Right ventricle myocardium inferior (tissue), 1 donor: ENCODE measurements around the gene TGDS. TPM values are rescaled to one million over a fixed set of nuclear protein-coding genes. Genes with fewer than 3 reads are reported as not detected.
"Not testable (repeated sequence)": the region's sequence is repeated elsewhere in the genome, so short reads cannot be mapped to it uniquely, and the experiment has no call there.

Source experiments
- ATAC-seq: fragments of 200-7000 bp; cut with Tn5 transposase; one replicate; pipeline ENCODE4 v1.9.1; 2020; ENCODE audit warnings: mild to moderate bottlenecking, moderate library complexity
- DNase-seq: peaks from one replicate; pipeline ENCODE4 v3.0.0; 2021; ENCODE audit errors: missing footprints
- intact Hi-C: fragments of 100-400 bp; cut with DNase I; formaldehyde crosslinking; loops from one replicate; pipeline ENCODE4 v1.11.0; 2022
- total RNA-seq: library from RNA; stranded (reverse); fragmentation: NEBNext Ultra II Directional; extraction: Animal tissue kit (Norgen Biotek cat#: 25700); gene quantifications from one replicate; pipeline ENCODE4 v1.2.1, GENCODE V29; 2021
- donor health status: DM: no; HTN: yes; CAD: no; lungs with severe emphysema.

The TGDS gene
- total RNA-seq, 1 donor from 2014 or later = 5.2 TPM

DNA sequence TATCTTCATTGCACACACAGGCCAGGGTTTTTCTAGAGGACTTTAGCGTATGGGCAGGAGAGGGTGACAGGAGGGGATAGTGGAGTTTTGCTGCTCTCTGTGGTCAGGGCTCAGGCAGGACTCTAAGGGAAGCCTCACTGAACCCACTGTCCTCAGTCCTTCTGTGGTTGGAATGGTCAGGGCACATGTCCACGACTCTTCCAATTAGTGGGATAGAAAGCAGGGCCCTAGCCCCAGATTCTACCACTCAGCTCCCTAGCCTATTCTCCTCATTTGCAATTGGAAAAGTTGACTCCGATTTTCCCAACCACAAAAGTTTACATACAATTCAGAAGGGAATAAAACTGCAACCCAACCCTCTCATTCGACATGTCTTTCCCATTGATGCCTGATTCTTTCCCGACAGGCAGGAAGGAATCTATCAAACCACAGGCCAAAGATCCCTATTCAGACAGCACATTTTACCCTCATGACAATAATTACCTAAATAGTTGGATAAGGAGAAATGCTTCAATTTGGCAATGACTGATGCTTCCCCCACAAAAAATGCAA, 38.2 kb downstream of the TGDS start:
- DNase-seq (no peak), ATAC-seq (no peak)
- intact Hi-C loops = no loop called here

- DNase-seq = no peak
- peak; percentile 48 for ATAC-seq
- intact Hi-C loops = no loop called here
Measured at GRCh38 chr13:94556621-94557020, 39.3 kb downstream of the TGDS start.

GRCh38 chr13:94556041-94556440, 39.9 kb downstream of the TGDS start:
- DNase-seq (no peak), ATAC-seq (peak; percentile 63)
- intact Hi-C loops = no loop called here

GRCh38 chr13:94553766-94554165, 42.2 kb downstream of the TGDS start:
- no peak for ATAC-seq
- no peak for DNase-seq
- intact Hi-C loops = no loop called here

DNA sequence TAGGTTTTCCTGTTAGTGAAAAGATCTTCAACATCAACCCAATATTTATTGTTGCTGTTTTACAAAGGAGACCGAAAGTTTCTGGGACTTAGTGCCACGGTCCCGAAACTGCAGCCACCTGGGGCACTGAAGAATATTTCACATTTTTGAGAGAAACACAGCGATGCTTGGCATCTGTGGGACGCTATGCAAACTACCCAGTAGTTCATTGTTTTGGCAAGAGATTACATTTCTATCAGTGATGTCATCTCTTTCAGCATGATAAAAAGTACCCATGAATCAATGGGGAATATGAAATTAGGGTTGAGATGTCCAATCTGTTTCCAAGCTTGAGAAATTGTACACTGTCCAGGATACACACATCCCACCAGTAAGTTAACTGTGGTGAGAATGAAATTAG, 43.9 kb downstream of the TGDS start:
- intact Hi-C loops = no loop called here
- no peak for ATAC-seq
- no peak for DNase-seq

GRCh38 chr13:94550062-94550738, 45.8 kb downstream of the TGDS start:
- ATAC-seq (peak; percentile 32), DNase-seq (no peak)
- intact Hi-C loops = no loop called here

- DNase-seq = peak; percentile 96
- intact Hi-C loops = loop anchor here (2.0 kb wide), 1 partner anchor 51 kb away; the partner anchor contains the start of gene GPR180
- peak; percentile 97 for ATAC-seq
Measured at GRCh38 chr13:94549232-94550061, 46.5 kb downstream of the TGDS start.

DNA sequence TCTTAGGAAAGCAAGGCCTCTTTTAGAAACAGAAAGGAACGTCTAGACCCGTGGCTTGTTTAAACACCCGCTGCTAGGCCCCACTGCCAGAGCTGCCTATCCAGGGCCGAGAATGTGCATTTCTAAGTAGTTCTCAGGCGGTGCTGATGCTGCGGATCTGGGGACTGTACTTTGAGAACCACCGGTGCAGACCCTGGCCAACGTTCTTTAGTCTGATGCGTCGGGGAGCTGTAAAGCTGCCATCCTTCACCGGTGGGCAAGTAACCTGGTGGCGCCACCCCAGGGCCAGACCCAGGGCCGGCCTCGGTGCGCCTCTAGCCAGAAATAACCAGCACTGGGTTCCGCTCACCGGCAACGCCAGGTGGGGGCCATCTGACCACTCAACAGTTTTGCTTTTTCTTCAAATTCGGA, 47.1 kb downstream of the TGDS start:
- ATAC-seq (peak; percentile 56), DNase-seq (peak; percentile 78)
- intact Hi-C loops = loop anchor here (2.0 kb wide), 1 partner anchor 52 kb away; the partner anchor contains the start of gene GPR180

- no peak for ATAC-seq
- intact Hi-C loops = loop anchor here (2.0 kb wide), 1 partner anchor 52 kb away; the partner anchor contains the start of gene GPR180
- DNase-seq = no peak
Measured at GRCh38 chr13:94548382-94548781, 47.6 kb downstream of the TGDS start.

GRCh38 chr13:94546061-94546839, 49.7 kb downstream of the TGDS start:
- ATAC-seq (no peak), DNase-seq (no peak)
- intact Hi-C loops = no loop called here

GRCh38 chr13:94544922-94545321, 51.0 kb downstream of the TGDS start:
- intact Hi-C loops = no loop called here
- DNase-seq (no peak), ATAC-seq (no peak)

GRCh38 chr13:94542917-94543316, 53.0 kb downstream of the TGDS start:
- intact Hi-C loops = no loop called here

DNA sequence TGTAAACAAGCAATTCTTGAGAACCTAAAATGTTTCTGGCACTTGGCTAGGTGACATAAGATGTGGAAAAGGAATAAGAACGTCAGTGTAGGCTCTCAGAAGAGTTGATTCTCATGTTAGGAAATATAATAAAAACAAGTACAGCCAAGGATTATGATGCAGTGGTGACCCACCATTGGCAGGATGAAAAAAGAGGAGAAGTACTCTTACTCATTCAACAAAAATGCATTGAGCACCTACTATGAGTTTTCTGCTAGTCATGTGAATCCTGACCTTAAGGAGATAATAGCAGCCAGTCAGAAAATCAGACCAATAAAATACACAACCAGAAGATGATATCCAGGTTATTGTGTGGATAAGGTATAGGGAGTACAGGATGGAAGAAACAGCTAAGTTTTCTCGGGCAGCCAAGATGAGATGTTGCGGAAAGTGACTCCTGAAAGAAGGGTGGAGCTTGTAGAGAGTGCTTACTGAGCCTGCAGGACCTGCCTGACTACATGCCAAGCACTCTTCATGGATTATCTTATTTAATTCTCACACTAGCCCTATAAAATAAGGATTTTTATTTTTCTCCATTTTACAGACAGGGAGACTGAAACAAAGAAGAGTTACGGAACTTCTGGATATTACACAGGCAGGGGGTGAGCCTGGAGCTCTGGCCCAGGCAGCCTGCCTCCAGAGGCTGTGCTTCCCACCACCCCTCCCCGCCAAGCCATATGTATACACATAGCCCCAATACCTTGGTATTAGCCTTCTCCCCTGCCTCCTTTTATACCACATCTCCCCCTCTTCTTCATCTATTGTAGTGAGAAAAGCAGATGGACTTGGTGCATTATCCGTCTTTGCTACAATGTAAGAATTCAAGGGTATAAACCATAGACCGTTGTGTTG, 58.0 kb downstream of the TGDS start:
- no peak for ATAC-seq
- intact Hi-C loops = no loop called here

More at GRCh38 chr13:94542917-94543316, 53.0 kb downstream of the TGDS start:
- ATAC-seq (no peak), DNase-seq (no peak)

DNA sequence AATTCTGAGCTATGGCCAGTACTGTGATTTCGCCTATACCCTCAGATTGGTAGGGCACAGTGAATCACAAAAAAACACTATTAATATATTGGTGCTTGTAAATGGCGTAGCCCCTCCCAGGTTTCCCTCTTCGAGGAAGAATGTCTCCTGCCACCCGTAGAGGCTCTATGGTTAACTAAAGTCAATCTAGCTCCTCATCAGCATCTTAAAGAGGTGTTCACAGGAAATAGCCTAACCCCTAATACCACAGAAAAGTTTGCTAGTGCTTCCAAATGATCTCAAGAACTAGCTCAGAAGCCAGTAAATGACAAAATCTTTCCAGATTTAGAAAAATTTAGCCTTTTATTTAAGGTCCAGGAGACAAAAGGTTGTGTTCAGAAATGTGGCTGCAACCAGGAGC, 60.2 kb downstream of the TGDS start:
- no peak for DNase-seq
- intact Hi-C loops = no loop called here
- ATAC-seq = no peak

More for the DNA sequence above, 58.0 kb downstream of the TGDS start:
- no peak for DNase-seq

DNA sequence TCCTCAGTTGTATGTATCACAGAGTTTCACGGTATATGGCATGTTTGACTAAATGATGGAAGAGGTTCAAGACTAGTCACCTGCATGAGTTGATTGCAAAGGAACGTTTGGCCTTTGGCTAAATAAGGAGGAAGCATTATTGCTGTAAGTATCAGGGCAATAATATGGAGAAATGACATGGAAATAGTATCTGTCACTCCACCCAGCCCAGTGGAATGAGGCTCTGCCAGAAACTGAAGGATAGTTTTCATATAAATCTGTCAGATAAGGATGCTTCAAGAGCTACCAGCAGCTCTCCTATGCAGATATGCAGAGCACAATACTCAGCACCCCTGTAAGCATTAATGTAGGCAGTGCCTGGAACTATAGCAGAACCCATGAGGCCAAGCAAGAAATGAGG, 60.7 kb downstream of the TGDS start:
- intact Hi-C loops = no loop called here
- ATAC-seq (no peak), DNase-seq (no peak)

DNA sequence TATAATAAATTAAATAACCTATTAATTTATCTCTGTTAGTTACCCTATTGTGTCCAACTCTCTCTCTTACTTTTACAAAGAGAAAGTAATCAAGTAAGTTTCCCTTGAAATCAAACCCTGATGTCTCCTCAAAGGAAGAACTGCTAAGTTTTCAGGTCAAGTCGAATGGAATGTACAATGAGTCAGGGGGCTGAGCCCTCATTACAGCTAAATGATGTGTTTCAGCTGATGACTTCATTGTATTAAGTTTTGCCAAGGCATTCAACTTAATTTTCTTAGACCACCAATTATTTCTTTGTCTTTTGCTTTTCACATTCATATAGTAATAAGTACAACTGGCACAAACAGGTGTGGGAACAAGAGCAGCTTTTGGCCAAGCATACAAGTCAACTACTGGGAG, 61.8 kb downstream of the TGDS start:
- DNase-seq (no peak), ATAC-seq (no peak)
- intact Hi-C loops = no loop called here

GRCh38 chr13:94532278-94532677, 63.7 kb downstream of the TGDS start:
- intact Hi-C loops, DNase-seq, ATAC-seq: not testable (repeated sequence)

GRCh38 chr13:94526956-94527355, 69.0 kb downstream of the TGDS start:
- DNase-seq, intact Hi-C loops, ATAC-seq: not testable (repeated sequence)
